ENCODE measurements around the gene PTPRQ.

DNA sequence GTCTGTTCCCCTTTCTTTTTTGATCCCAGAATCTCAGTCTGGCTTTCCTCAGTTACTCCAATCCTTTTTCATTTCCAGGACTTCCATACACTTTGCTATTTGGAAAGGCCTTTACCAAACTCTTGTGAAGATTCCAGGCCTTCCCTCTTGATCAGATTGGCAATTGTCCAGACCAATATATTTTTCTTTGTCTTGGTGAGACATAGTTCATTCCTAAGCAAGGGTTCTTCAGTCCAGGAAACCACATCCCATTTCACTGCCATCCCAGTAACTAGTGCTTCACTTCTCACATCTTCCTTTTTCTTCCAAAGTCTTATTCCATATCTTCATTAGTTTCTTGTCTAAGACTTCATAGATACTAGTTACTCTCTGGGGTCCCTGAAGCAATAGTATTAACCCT, 2.1 kb upstream of the PTPRQ start:
- TF ChIP-seq, protein P1, sequence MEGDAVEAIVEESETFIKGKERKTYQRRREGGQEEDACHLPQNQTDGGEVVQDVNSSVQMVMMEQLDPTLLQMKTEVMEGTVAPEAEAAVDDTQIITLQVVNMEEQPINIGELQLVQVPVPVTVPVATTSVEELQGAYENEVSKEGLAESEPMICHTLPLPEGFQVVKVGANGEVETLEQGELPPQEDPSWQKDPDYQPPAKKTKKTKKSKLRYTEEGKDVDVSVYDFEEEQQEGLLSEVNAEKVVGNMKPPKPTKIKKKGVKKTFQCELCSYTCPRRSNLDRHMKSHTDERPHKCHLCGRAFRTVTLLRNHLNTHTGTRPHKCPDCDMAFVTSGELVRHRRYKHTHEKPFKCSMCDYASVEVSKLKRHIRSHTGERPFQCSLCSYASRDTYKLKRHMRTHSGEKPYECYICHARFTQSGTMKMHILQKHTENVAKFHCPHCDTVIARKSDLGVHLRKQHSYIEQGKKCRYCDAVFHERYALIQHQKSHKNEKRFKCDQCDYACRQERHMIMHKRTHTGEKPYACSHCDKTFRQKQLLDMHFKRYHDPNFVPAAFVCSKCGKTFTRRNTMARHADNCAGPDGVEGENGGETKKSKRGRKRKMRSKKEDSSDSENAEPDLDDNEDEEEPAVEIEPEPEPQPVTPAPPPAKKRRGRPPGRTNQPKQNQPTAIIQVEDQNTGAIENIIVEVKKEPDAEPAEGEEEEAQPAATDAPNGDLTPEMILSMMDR (IDR thresholded peaks at IDR 0.05), result no peak
- TF ChIP-seq SMAD3 (CRISPR knock-in tag; IDR thresholded peaks at IDR 0.05; ENCODE audit: borderline replicate concordance), result no peak
- TF ChIP-seq SP1 (CRISPR knock-in tag; conservative IDR thresholded peaks at IDR 0.05), result no peak
- TF ChIP-seq ZBTB21 (CRISPR knock-in tag; IDR thresholded peaks at IDR 0.05; ENCODE audit: borderline replicate concordance), result no peak
- TF ChIP-seq CREB1 (CRISPR knock-in tag; IDR thresholded peaks at IDR 0.05), result no peak
- TF ChIP-seq, protein P2, sequence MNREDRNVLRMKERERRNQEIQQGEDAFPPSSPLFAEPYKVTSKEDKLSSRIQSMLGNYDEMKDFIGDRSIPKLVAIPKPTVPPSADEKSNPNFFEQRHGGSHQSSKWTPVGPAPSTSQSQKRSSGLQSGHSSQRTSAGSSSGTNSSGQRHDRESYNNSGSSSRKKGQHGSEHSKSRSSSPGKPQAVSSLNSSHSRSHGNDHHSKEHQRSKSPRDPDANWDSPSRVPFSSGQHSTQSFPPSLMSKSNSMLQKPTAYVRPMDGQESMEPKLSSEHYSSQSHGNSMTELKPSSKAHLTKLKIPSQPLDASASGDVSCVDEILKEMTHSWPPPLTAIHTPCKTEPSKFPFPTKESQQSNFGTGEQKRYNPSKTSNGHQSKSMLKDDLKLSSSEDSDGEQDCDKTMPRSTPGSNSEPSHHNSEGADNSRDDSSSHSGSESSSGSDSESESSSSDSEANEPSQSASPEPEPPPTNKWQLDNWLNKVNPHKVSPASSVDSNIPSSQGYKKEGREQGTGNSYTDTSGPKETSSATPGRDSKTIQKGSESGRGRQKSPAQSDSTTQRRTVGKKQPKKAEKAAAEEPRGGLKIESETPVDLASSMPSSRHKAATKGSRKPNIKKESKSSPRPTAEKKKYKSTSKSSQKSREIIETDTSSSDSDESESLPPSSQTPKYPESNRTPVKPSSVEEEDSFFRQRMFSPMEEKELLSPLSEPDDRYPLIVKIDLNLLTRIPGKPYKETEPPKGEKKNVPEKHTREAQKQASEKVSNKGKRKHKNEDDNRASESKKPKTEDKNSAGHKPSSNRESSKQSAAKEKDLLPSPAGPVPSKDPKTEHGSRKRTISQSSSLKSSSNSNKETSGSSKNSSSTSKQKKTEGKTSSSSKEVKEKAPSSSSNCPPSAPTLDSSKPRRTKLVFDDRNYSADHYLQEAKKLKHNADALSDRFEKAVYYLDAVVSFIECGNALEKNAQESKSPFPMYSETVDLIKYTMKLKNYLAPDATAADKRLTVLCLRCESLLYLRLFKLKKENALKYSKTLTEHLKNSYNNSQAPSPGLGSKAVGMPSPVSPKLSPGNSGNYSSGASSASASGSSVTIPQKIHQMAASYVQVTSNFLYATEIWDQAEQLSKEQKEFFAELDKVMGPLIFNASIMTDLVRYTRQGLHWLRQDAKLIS (CRISPR knock-in tag; IDR thresholded peaks at IDR 0.05; ENCODE audit: borderline replicate concordance), result no peak
- no peak for TF ChIP-seq NFYB (CRISPR knock-in tag; conservative IDR thresholded peaks at IDR 0.05; ENCODE audit: low read depth)
- TF ChIP-seq ATF1 (CRISPR knock-in tag; IDR thresholded peaks at IDR 0.05), result no peak
- TF ChIP-seq TEAD4 (CRISPR knock-in tag; IDR thresholded peaks at IDR 0.05), result no peak
- TF ChIP-seq CBFB (CRISPR knock-in tag; IDR thresholded peaks at IDR 0.05; ENCODE audit: low read depth), result no peak
- TF ChIP-seq, protein P3, sequence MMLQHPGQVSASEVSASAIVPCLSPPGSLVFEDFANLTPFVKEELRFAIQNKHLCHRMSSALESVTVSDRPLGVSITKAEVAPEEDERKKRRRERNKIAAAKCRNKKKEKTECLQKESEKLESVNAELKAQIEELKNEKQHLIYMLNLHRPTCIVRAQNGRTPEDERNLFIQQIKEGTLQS (CRISPR knock-in tag; conservative IDR thresholded peaks at IDR 0.05), result no peak
